HG03097 (cell line): Measurements from ENCODE around the gene B3GLCT.
"Not testable (repeated sequence)": the region's sequence is repeated elsewhere in the genome, so short reads cannot be mapped to it uniquely, and the experiment has no call there.

Experiments
- ATAC-seq: cut with Tn5 transposase; IDR thresholded peaks from one replicate; pipeline ENCODE4 v1.9.1; 2021; ENCODE audit not compliant: unreplicated experiment, low FRiP score

The B3GLCT gene

DNA sequence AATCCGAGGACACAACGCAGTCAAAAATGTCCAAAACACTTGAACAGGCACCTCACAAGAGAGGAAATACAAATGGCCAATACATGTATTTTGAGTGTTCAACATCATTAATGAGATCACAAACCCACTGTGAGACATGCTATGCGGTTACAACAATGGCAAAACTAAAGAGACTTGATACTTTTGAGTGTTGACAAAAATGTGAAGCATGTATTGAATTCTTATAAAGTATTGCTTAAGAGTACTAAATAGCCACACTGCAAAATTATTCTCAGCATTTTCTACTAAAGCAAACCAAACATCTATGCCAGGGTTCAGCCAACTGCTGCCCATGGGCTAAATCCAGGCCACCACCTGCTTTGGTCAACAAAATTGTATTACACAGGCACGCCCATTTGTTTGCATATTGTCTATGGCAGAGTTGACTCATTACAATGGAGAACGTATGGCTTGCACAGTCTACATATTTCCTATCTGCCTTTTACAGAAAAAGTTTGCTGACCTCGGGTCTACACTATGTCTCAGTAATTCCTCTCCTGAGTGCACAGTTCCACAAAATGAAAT lies 135.3 kb downstream of the B3GLCT start:
- no peak for ATAC-seq

DNA sequence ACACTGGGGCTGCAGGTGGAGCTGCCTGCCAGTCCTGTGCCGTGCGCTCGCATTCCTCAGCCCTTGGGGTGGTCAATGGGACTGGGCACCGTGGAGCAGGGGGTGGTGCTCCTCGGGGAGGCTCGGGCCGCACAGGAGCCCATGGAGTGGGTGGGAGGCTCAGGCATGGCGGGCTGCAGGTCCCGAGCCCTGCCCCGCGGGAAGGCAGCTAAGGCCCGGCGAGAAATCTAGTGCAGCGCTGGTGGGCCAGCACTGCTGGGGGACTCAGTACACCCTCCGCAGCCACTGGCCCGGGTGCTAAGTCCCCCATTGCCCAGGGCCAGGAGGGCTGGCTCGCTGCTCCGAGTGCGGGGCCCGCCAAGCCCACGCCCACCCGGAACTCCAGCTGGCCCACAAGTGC lies 139.8 kb downstream of the B3GLCT start:
- not testable (repeated sequence) for ATAC-seq

DNA sequence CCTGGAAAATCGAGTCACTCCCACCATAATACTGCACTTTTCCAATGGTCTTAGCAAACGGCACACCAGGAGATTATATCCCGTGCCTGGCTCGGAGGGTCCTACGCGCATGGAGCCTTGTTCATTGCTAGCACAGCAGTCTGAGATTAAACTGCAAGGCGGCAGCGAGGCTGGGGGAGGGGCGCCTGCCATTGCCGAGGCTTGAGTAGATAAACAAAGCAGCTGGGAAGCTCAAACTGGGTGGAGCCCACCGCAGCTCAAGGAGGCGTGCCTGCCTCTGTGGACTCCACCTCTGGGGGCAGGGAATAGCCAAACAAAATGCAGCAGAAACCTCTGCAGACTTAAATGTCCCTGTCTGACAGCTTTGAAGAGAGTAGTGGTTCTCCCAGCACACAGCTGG lies 141.1 kb downstream of the B3GLCT start:
- not testable (repeated sequence) for ATAC-seq

DNA sequence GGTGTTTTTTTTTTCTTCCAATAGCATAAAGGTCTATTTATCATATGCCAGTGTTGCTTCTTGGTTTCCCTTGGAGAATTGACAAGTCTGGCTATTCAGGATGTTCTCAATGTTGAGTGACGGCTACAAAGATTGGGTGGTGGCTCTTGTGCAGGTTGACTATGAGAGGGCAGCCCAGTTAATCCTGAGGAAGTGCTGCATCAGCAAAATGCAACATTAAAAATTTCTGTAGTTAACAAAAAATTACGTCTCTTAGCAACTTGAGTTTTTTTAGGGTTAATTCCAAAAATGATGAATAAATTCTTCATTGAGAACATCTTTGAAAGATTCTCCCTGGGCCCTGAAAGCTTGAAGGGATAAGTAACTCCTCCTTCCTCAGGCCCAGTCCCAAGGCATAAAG lies 147.1 kb downstream of the B3GLCT start:
- no peak for ATAC-seq

DNA sequence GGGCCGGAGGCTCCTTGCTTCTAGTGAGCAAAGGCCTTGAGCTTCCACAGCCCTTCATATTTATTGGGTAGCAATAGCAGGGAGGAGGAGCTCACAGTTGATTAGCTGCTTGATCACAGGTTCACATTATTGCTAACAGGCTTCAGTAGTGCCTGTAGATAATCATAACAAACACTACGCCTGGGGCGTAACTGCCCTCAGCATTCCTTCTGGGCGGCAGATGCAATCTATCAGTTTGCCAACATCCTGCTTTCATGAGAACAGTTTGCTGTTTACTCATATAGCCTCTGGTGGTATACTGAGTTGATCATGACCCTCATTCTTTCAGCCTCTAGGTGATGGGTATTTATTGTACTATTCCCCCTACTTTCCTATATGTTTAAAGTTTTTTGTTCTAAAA lies 149.4 kb downstream of the B3GLCT start:
- ATAC-seq, result no peak

DNA sequence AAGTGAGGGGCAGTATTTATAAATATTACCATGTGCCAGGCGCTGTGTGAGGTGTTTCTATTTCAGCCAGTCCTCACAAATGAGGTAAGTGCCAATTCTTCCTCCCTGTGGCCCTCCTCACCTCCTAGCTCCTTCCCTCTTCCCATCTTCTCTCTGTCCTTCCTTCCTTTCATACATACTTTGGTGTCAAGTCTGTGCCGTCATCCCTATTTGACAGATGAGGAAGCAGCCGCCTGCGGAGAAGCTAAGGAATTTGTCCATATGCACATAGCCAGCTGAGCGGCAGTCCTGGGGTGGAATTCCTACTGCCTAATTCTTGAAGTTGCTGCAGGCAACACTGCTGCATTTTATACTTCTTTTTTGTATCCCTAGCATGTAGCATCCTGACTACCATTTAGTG lies 150.8 kb downstream of the B3GLCT start:
- ATAC-seq, result no peak

DNA sequence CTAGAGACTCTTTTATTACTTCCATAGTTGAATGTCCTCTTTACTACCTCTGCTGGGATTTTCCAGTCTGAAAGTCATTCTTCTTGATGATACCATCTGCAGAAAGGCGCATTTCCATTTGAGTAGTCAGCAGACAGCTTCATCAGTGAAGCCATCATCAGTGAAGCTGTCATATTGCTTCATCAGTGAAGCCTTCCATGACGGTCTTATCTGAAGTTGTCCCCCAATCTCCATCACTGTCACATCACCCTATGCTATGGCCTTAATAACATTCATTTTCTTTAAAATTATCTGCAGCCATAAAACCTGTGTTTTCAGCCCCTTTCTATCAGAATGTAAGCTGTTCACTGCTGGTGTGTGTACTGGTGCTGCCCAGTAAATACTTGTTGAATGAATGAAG lies 151.6 kb downstream of the B3GLCT start:
- ATAC-seq, result no peak

DNA sequence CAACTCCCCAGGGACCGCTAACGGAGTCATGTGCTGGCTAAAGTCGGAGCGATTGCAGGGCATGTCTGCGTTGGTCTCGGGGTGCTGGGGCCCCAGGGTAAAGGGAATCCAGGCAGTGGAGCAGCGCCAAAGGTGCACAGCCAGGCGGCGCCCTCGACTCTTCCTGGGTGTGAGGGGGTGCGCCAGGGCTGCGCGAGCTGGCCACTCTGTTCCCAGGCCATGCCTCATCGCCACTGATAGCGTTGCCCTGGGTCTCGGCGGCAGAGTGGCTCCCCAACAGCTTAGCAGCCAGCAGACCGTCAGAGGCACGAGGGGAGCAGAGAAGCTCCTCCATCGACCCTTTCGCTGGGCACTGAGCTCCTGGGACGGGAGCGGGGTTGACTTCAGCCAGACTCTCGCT lies 152.7 kb downstream of the B3GLCT start:
- no peak for ATAC-seq

DNA sequence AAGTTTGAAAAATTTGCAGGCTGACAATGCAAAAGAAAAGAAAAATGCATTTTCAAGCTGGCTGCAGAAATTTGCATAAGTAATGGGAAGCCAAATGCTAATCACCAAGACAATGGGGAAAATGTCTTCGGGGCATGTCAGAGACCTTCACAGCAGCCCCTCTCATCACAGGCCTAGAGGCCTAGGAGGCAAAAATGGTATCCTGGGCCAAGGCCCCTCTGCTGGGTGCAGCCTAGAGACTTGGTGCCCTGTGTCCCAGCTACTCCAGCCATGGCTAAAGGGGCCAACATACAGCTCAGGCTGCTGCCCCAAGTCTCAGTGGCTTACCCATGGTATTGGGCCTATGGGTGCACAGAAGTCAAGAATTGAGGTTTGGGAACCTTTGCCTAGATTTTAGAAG lies 155.2 kb downstream of the B3GLCT start:
- no peak for ATAC-seq

DNA sequence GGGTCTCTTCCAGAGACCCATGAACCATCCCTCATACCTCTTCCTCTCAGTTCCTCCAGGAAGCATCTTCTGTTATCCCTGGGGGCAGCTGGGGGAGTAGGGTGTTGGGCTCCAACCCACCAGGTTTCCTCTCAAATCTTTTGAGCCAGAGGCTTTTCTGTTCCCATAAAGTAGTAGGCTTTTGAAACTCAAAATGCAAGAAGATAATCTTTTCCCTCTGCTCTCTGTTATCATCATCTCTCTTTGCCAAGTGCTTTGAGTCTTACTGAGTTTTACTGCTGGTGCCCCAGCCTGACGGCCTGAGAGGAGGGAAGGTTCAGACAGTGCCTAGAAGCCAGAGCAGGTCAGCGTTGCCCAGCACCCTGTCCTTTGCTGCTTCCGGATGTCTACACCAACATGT lies 157.2 kb downstream of the B3GLCT start:
- ATAC-seq, result no peak

DNA sequence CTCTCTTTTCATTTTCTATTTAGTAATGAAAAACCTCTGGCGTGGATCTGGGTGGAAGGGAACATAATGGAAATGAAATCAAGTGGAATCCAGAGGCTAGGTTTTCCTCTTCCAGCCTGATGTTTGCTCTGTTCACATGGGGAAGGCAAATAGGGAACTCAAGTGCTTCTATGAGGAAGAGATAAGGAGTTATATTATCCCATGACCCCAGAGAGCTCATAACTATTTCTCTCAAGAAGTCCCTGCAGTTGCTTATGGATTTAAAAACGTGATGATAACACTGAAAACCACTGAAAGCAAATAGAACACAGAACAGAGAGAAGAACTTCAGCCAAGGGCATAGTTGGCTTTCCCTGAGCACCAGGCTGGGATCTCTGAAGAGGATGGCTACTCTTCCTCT lies 157.8 kb downstream of the B3GLCT start:
- no peak for ATAC-seq

DNA sequence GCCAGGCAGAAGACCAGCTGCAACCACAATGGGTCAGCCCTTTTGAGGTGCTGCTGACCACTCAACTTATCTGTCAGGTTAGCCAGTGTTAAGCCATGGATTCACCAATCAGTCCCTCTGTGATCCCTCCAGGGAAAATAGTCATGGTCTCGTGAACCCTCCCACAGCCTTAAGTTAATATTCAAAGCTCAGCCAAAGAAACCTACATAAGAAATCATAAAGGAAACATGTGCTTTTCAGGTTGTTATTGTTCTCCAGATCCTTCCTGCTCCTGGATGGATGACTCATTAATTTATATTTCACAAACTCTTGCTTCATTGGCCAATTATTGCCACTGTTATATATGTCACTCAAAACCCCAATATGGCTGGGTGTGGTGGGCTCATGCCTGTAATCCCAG lies 161.9 kb downstream of the B3GLCT start:
- ATAC-seq, result no peak

DNA sequence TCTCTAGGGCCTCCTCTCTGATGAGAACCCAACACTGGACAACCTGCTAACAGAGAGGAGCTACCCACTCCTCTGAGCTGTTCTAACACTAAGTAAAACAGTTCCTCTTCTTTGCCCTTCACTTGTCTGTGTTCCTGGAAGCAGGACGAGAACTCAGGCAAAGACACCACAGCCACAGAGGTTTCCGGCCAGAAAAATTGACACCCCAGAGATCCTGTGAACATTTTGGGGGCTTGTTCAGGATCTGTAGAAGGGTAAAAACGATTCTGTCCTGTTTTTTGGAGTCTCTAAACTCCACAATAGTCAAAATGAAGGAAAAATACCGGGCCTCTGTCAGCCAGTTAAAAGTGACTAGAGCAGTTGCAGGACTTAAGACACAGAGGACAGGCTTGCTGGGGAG lies 165.9 kb downstream of the B3GLCT start:
- no peak for ATAC-seq

DNA sequence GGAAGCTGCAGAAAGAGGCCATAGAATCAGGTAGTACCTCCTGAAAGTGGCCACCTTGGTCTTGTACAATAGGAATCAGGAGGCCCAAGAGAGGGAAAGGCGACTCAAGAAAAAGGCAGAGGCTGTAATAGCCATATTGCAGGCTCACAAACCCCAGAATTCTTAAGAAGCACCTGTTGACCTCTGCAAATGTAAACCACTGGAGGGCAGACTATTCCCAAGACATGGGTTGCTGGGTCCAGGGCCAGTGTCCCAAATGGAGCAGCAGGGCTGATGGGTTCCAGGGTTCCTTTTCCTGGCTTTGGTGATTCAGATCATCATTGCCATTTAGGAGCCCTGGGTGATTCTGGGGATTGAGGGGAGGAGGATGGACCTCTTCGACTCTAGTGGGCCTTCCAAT lies 167.6 kb downstream of the B3GLCT start:
- ATAC-seq, result no peak

DNA sequence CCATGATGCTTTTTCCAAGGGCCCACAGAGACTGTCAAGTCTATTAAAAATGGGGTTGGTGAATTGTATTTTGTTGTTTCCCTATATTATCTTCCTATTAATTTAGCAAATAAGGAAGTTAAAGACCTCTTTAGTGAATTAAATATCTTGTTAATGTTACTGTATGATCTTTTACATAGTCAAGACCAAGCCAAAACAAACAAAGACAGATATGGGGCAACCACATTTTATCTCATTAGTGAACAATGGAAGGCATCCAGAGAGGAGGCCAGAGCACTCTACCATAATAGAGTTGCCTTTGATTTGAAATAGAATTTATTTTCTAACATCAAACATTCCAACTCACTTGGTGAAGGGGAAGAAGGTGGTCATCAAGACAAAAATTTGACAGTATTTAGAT lies 169.4 kb downstream of the B3GLCT start:
- no peak for ATAC-seq

DNA sequence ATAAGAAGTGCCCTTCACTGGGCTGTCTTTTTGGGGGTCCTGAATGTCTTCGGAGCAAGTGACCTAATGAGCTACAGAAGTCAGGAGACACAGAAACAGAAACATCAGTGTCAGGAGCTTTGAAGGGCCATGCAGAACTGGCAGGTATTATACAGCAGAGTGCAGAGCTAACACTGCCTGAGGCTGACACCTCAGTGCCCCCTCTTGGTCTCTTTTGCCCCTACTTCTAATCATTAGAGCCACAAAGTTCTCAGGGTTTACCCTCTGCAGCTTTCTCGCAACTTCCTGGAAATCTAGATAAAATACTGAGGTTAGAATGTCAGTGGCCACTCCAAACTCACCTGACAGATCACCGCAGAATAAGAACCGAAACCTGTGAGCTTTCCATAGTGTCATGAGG lies 172.7 kb downstream of the B3GLCT start:
- ATAC-seq, result no peak

DNA sequence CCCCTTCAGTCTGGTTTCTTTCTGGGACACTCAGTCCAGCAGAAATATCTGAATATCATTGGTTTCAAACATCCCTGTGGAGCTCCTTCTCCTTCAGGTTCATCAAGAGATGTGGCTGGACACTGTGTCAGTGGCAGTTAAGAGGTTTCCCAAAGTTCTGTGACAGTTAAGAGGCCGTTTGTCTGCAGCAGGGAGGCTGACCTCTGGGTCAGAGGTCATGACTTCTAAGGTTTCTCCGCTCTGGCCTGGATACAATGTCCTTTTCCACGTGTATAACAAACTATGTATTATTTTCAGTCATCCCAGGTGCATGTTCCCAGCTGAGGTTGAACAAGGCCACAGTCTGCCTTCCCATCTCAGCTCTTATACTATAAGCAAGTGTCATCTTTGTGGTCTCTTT lies 174.9 kb downstream of the B3GLCT start:
- no peak for ATAC-seq

DNA sequence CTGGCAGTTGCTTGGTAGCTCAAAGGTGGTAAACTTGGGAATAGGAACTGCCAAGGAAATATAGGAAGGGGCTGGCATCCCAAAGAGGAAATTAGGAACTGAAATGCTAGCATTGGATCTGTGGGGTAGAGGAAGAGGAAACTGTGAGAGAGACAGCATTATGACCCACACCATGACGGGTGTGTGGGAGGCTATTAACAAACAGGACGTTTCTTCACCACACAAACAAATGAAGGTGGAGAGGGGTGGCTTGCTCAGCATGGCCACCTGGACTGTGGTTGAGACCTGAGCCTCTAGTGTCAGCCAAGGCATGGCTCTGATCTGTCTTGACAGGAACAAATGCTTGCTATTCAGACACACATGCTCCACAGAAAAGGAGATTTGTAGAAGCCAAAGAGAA lies 178.2 kb downstream of the B3GLCT start:
- no peak for ATAC-seq

DNA sequence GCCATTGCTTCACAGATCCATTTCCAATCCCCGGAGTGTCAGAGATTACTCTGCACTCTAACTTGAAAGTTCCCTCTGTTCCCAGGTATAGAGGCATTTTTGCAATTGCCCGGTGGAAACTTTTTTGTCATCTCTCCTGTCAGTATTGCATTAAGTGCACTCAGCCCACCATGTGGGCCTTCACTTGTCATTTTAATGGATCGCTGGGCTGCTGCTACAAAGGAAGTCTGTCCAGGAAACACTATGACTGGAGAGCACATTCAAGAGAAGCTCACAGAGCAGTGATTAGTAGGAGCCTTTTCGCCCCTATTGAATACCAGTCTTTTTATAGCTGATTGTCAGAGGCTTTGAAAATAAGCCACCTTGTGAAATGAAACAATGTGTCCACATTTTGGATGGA lies 180.9 kb downstream of the B3GLCT start:
- no peak for ATAC-seq
